Left renal pelvis (tissue), 4 donors: ENCODE measurements around the gene EFNA3. TPM values are rescaled to one million over a fixed set of nuclear protein-coding genes. Genes with fewer than 3 reads are reported as not detected.

Source experiments
- DNase-seq, 4 donors: peaks; one replicate each; pipeline ENCODE4 v3.0.0-alpha.2; 2013; ENCODE audit warnings: low read depth in 4 of 4, low spot score in 3 of 4
- polyA plus RNA-seq, 4 donors: library from polyadenylated mRNA; unstranded; fragments of 120-200 nt; gene quantifications; one replicate each; pipeline ENCODE4 v1.2.1, GENCODE V29; 2013; ENCODE audit not compliant: insufficient read length in 4 of 4

The EFNA3 gene, protein sequence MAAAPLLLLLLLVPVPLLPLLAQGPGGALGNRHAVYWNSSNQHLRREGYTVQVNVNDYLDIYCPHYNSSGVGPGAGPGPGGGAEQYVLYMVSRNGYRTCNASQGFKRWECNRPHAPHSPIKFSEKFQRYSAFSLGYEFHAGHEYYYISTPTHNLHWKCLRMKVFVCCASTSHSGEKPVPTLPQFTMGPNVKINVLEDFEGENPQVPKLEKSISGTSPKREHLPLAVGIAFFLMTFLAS
- polyA plus RNA-seq, result 1 to 10 TPM; 5.7 to 7.8 (median 6.3) TPM

GRCh38 chr1:155078469-155079209 is at the start of gene EFNA3:
TSS of gene EFNA3 (plus strand) at chr1:155078837. CDS start at chr1:155078942, 105 bp downstream.
- no peak for DNase-seq

GRCh38 chr1:155029513-155030242 is 49.0 kb upstream of the EFNA3 start:
- DNase-seq, result no peak

DNA sequence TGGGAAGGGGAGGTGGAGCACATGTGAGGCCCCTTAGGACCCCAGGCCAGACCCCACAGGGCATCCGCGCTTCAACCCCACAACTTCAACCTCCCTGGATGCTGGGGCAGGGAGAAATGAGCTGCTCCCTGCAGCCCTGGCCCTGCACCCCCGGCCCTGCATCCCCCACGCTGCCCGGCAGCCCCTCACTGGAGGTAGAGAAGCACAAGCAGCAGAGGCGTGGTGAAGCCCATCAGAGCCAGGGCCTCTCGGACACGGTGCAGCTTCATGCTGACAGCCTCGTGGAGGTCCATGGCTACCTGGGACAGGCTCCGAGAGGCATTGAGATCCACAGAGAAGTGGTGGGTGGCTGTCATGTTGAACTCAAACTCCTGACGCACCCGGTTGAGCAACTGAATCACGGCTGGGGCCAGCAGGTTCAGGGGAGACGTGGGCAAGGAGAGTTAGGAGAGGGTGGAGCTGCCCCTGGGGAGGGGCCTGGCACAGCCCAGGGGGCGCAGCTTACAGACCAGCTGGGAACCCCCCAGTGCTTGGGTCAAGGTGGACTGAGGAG is 48.3 kb upstream of the EFNA3 start:
- no peak for DNase-seq

DNA sequence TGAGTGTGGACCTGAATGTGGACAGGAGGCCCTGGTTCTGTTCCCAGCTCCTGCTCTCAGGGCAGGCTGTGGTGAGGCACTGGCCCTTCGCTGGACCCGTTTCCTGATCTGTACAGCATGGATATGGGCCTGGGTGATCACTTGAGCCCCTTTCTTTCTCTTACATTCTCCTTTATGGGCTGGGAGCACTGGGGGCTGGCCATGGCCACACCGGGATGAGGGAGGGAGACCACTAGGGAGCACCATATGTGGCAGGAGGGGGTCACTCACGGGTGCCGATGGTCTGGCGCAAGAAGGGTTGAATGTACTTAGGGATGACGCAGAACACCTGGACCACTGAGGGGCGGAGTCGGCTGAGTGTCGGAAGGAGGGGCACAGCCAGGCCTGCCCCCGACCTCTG is 47.7 kb upstream of the EFNA3 start:
- no peak for DNase-seq

DNA sequence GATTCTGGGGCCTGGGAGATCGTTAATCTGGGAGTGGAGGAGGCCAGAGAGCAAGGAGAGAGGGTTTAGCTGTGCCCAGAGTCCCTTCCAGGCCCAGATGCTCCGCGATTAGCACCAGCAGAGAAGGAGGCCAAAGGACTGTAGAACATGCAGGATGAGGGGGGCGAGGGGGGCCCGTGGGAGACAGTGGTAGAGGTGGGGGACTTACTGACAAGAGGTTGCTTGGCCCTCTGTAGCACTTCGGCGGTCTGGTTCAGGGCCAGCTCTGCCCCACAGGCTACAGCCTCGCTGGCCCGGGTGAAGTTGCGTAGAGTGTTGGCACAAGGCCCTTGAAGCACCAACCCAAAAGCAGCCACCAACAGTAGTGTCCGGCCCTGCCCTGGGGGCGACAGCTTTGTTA is 45.8 kb upstream of the EFNA3 start:
- DNase-seq, result no peak

DNA sequence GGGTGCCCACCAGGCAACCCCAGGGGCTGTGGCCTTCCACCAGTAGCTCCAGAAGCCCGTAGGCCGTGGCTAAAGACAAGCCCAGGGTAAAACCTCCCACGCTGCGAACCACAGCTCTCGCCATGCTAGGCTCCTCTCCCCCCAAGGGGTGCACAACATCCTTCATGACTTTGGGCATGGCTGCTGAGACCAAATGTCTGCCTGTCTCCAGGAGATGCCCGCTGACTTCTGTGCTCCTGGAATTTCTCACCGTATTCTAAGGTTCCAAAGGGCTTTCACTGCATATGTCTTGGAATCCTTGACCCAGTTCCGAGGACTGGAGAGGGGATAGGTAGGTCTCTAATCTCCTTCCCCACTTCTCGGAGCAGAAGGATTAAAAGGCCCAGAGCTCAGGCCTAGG is 45.1 kb upstream of the EFNA3 start, which contains the start of the genes DCST1 and DCST2:
Gene DCST1, plus strand, starts transcription at position 301 of the 400 bp plus-strand sequence. CDS start 213 bp downstream, outside the sequence.
Gene DCST2, minus strand, starts transcription at position 258 of the 400 bp plus-strand sequence. Its CDS starts 80 bp downstream, at position 178.
- no peak for DNase-seq

GRCh38 chr1:155034318-155035208 is 44.1 kb upstream of the EFNA3 start:
- DNase-seq, result no peak

DNA sequence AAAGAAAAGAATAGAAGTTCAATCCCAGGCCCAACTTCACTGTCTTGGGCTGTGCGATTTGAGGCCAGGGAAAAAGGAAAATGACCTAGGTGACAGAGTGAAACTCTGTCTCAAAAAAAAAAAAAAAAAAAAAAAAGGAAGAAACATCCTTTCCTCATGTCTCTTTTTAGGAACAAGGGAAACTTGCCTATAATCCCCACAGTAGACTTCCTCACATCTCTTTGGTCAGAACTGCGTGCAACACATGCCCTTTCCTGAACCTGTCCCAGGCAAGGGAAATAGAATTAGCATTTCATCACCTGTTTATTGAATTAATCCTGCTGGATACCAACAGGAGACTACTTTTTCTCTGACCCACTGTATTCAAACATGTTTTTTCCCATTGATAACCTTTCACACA is 42.7 kb upstream of the EFNA3 start:
- no peak for DNase-seq

GRCh38 chr1:155037043-155037442 is 41.6 kb upstream of the EFNA3 start:
- no peak for DNase-seq

GRCh38 chr1:155037851-155038441 is 40.7 kb upstream of the EFNA3 start:
- no peak for DNase-seq

DNA sequence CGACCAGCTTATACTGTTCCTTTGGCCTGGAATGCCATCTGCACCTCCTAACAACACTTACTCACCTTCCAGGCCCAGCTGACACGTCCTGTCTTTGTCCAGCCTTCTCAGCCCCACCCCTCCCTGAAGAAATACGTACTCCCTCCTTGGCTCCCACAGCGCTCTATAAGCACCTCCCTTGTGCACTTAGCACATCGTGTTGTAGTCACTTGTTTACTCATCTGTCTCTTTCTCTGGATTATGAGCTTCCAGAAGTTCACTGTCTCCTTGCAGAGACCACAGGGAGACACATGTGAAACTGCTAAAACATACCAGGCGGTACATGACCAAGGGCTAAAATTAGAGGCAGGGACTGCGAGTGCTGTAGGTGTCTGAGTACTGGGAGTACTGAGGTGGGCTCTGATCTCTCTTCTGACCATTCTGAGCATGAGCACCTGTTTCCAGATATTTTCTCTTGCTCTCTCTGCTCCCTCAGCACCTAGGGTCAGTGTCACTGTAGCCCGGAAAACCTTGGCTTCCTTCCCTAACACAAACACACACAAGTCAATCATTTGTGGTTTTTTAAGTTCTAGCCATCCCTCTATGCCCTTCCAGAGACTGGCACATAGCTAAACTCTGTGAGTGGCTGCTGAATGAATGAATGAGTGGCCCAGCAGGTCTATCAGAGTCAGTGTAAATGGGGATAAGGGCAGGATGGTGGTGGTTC is 39.9 kb upstream of the EFNA3 start:
- no peak for DNase-seq

DNA sequence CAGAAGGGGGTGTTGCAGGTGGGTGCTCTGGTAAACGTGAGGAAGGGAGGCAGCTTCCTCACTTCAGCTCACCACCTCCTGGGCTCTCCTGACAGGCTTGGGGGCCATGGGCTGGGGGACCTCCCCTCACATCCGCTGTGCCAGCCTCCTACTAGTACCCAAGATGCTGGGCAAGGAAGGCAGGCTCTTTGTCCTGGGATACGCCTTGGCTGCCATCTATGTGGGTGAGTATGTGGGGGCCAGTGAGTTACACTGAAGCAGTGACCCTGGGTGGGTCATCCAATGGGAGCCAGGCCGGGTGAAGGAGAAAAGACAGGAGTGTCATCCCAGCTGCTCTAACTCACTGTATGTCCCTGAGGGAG is 39.3 kb upstream of the EFNA3 start:
- DNase-seq, result no peak

DNA sequence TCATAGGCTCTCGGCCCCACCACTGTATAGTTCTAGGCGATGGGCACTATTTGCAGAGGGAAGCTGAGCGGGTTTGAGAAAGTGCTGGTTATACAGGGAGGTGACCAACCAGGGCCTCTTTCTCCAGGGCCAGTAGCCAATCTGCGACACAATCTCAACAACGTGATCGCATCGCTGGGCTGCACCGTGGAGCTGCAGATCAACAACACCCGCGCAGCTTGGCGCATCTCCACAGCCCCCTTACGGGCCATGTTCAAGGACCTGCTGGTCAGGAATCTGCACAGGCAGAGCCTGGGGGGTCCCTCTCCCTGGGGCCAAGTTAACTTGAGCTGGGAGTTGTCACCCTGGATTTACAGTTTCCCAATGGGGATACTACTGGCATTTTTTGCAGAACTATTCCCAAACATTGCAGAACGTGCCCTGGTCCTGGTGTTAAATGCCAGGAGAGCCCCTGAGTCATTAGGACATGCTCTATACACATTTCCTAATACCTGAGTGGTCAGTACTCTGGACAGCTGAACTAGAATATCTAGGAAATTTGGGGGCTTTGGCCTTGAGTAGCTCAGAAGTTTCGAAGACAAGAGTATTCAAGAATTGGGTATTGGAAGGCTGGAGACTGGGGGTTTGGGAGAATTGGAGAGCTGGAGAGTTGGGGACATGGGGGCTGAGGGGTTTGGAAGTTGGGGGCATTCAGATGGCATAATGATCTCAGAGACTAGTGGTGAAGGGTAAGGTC is 38.1 kb upstream of the EFNA3 start:
- DNase-seq, result no peak

DNA sequence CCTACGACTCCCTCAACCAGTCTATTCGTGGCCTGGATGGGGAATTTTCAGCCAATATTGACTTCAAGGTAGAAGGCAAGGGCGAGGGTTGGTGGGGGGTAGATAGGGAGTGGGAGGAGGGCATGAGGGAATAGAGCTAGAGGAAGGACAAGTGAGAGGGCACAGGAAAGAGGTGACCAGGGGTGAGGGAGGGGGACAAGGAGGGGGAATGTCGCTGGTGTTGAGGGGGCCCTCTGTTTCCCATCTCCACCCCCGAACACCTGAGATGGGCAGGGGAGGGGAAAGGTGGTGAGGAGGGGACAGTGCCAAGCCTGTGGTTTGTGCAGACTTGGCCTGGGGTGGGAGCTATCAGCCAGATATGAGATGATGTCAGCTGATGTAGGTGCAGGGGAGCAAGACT is 35.8 kb upstream of the EFNA3 start:
- no peak for DNase-seq

DNA sequence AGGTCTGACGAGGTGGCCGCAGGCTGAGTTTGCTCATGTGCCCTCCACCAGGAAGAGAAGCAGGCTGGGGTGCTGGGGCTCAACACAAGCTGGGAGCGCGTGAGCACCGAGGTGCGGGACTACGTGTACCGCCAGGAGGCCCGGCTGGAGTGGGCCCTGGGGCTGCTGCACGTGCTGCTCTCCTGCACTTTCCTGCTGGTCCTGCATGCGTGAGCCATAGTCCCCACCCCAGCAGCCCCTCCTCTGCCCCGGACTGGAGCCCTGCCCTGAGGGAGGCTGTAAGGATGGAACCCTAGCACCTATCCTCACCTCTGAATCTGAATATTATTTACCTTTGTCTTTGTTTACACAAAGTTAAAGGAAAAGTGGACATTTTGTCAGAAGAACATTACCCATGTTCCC is 35.3 kb upstream of the EFNA3 start:
- no peak for DNase-seq

DNA sequence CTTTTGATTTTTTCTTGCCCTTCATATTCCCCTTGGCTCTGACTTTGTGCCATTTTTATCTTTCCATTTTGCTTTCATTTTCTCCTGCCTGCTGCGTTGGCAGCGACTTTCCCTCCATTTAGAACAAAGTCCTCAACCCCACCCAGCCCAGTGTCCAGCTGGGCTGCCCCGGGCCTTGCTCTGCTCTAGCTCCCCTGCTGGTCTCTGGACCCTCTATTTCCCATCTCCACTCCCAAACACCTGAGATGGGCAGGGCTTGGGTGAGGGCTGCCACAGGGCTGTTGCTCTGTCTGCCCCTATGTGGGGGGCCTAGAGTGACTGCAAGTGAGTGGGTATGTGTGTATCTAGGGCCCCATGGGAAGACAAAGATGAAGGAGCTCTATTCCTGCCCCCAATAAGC is 34.8 kb upstream of the EFNA3 start:
- DNase-seq, result no peak

- no peak for DNase-seq
Measured at GRCh38 chr1:155044365-155044764, 34.3 kb upstream of the EFNA3 start.
